GM18907 (cell line): ENCODE measurements around the gene CDC42BPB.

ENCODE experiments used
- ATAC-seq: cut with Tn5 transposase; IDR thresholded peaks from one replicate; pipeline ENCODE4 v1.9.1; 2021; ENCODE audit warnings: mild to moderate bottlenecking, moderate library complexity; ENCODE audit not compliant: unreplicated experiment

The CDC42BPB gene

GRCh38 chr14:102917469-102918211, 139.7 kb downstream of the CDC42BPB start:
- ATAC-seq, result no peak

GRCh38 chr14:102917056-102917385, 140.3 kb downstream of the CDC42BPB start:
- ATAC-seq, result no peak

GRCh38 chr14:102916347-102917055, 140.8 kb downstream of the CDC42BPB start:
- no peak for ATAC-seq

GRCh38 chr14:102915292-102916110, 141.8 kb downstream of the CDC42BPB start:
- no peak for ATAC-seq

- no peak for ATAC-seq
Measured at GRCh38 chr14:102914474-102915291, 142.7 kb downstream of the CDC42BPB start.

- no peak for ATAC-seq
Measured at GRCh38 chr14:102913341-102914211, 143.8 kb downstream of the CDC42BPB start.

GRCh38 chr14:102911991-102912761, 145.2 kb downstream of the CDC42BPB start:
- no peak for ATAC-seq

GRCh38 chr14:102911541-102911951, 145.8 kb downstream of the CDC42BPB start:
- ATAC-seq, result no peak

GRCh38 chr14:102910442-102910841, 146.9 kb downstream of the CDC42BPB start:
- no peak for ATAC-seq

GRCh38 chr14:102909911-102910310, 147.4 kb downstream of the CDC42BPB start:
- no peak for ATAC-seq

- no peak for ATAC-seq
Measured at GRCh38 chr14:102909462-102909861, 147.9 kb downstream of the CDC42BPB start.

GRCh38 chr14:102908766-102909455, 148.4 kb downstream of the CDC42BPB start:
- ATAC-seq, result no peak

- no peak for ATAC-seq
Measured at GRCh38 chr14:102907980-102908730, 149.2 kb downstream of the CDC42BPB start.

- ATAC-seq, result no peak
Measured at GRCh38 chr14:102907303-102907844, 150.0 kb downstream of the CDC42BPB start.

GRCh38 chr14:102906616-102907302, 150.6 kb downstream of the CDC42BPB start:
- no peak for ATAC-seq

GRCh38 chr14:102905116-102906108, 151.9 kb downstream of the CDC42BPB start:
- ATAC-seq, result no peak
